GM23338 (cell line): ENCODE measurements around the gene IGSF11.

Experiments used
- EZH2 ChIP-seq: fragments of 200-600 bp; sonication (generic); IDR thresholded peaks from one replicate; pipeline ENCODE4 v1.8.0; 2017; ENCODE audit warnings: antibody characterized with exemption, mild to moderate bottlenecking, low read depth; ENCODE audit not compliant: unreplicated experiment
- EZH2phosphoT487 ChIP-seq: fragments of 200-600 bp; sonication (generic); IDR thresholded peaks from one replicate; pipeline ENCODE4 v1.8.1; 2018; ENCODE audit warnings: antibody characterized with exemption; ENCODE audit not compliant: unreplicated experiment
- POLR2AphosphoS5 ChIP-seq: IDR thresholded peaks from 2 replicates; pipeline ENCODE4 v1.6.1; 2016; ENCODE audit warnings: antibody characterized with exemption, low read depth
- STAT1 ChIP-seq: IDR thresholded peaks from one replicate; pipeline ENCODE4 v1.6.1; 2016; ENCODE audit warnings: antibody characterized with exemption; ENCODE audit not compliant: unreplicated experiment
- TF ChIP-seq, protein P1 (sequence below), 2 experiments: fragments of 200-600 bp in 1 of 2; sonication (generic) in 1 of 2; conservative IDR thresholded peaks; 2 replicates each; pipeline versions ENCODE4 v1.5.1 to v1.6.1; 2016 to 2017; ENCODE audit warnings: antibody characterized with exemption in 2 of 2, low read depth in 2 of 2, mild to moderate bottlenecking in 2 of 2, moderate library complexity in 1 of 2

- TF ChIP-seq STAT1 (no peak), EZH2phosphoT487 (no peak), POLR2AphosphoS5 (no peak), EZH2 (no peak)
- TF ChIP-seq, protein P1, sequence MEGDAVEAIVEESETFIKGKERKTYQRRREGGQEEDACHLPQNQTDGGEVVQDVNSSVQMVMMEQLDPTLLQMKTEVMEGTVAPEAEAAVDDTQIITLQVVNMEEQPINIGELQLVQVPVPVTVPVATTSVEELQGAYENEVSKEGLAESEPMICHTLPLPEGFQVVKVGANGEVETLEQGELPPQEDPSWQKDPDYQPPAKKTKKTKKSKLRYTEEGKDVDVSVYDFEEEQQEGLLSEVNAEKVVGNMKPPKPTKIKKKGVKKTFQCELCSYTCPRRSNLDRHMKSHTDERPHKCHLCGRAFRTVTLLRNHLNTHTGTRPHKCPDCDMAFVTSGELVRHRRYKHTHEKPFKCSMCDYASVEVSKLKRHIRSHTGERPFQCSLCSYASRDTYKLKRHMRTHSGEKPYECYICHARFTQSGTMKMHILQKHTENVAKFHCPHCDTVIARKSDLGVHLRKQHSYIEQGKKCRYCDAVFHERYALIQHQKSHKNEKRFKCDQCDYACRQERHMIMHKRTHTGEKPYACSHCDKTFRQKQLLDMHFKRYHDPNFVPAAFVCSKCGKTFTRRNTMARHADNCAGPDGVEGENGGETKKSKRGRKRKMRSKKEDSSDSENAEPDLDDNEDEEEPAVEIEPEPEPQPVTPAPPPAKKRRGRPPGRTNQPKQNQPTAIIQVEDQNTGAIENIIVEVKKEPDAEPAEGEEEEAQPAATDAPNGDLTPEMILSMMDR (conservative IDR thresholded peaks at IDR 0.05; ENCODE audit: low read depth in 2 of 2) = no peak
These were observed 42.9 kb downstream of the IGSF11 start for GRCh38 chr3:118991775-118992174.
